Adrenal gland (tissue), 5 donors: ENCODE measurements around the gene CPNE4.

ENCODE experiments used
- POLR2A ChIP-seq, 2 donors: fragments of 450-650 bp; IDR thresholded peaks; one replicate each; pipeline ENCODE4 v1.6.1; 2017; ENCODE audit warnings: antibody characterized with exemption in 2 of 2, mild to moderate bottlenecking in 2 of 2, moderate library complexity in 1 of 2
- TF ChIP-seq, protein P1 (sequence below), 6 experiments: fragments of 450-650 bp in 4 of 6; fragments of 200-600 bp in 2 of 6; sonication (generic) in 1 of 6; IDR thresholded peaks; 1 replicate in 5 of 6; 2 replicates in 1 of 6; pipeline versions ENCODE4 v1.5.1 to v1.8.0; 2016 to 2021; ENCODE audit warnings: antibody characterized with exemption in 6 of 6, mild to moderate bottlenecking in 2 of 6, moderate library complexity in 1 of 6
- donor health status: DM: no; HTN: no; CAD: no.

DNA sequence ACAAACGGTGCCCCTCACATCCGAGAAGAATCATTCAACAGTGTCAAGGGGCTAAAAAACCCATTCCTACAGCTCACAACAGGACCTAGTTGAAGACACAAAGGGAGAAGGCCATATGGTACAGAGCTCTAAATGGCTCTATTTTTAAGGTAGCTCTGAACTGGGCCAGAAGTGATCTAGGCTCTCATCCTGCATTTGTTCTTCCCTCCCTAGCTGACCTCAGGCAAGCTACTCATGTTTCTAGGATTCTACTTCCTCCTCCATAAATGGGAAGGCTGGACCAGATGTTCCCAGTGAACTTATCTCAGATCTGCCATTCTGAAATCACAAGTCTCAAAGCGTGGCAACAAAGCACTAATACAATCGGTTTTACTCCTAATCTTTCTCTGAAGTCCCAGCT lies 62.3 kb downstream of the CPNE4 start:
- TF ChIP-seq, protein P1, sequence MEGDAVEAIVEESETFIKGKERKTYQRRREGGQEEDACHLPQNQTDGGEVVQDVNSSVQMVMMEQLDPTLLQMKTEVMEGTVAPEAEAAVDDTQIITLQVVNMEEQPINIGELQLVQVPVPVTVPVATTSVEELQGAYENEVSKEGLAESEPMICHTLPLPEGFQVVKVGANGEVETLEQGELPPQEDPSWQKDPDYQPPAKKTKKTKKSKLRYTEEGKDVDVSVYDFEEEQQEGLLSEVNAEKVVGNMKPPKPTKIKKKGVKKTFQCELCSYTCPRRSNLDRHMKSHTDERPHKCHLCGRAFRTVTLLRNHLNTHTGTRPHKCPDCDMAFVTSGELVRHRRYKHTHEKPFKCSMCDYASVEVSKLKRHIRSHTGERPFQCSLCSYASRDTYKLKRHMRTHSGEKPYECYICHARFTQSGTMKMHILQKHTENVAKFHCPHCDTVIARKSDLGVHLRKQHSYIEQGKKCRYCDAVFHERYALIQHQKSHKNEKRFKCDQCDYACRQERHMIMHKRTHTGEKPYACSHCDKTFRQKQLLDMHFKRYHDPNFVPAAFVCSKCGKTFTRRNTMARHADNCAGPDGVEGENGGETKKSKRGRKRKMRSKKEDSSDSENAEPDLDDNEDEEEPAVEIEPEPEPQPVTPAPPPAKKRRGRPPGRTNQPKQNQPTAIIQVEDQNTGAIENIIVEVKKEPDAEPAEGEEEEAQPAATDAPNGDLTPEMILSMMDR (IDR thresholded peaks at IDR 0.05), result no peak
- no peak for TF ChIP-seq POLR2A (IDR thresholded peaks at IDR 0.05)
